Ascending aorta (tissue), 2 donors: ENCODE data around the gene ANKS4B. TPM values are rescaled to one million over a fixed set of nuclear protein-coding genes. Genes with fewer than 3 reads are reported as not detected.

Source experiments
- DNase-seq, 2 donors: peaks; one replicate each; pipeline ENCODE4 v3.0.0-alpha.2; 2019; ENCODE audit warnings: low spot score in 2 of 2
- H3K27ac ChIP-seq, 2 donors: fragments of 200-600 bp; sonication (generic); one replicate each; pipeline ENCODE4 v1.5.1; 2016 to 2017; ENCODE audit warnings: mild to moderate bottlenecking in 1 of 2
- H3K27me3 ChIP-seq: fragments of 200-600 bp; sonication (generic); one replicate; pipeline ENCODE4 v1.5.1; 2017
- H3K36me3 ChIP-seq, 2 donors: fragments of 200-600 bp; sonication (generic); one replicate each; pipeline ENCODE4 v1.5.1; 2016
- H3K4me1 ChIP-seq, 2 donors: fragments of 200-600 bp; sonication (generic); one replicate each; pipeline ENCODE4 v1.5.1; 2016 to 2017; ENCODE audit warnings: mild to moderate bottlenecking in 1 of 2
- H3K4me3 ChIP-seq, 2 donors: fragments of 200-600 bp; sonication (generic); one replicate each; pipeline ENCODE4 v1.5.1; 2016 to 2017; ENCODE audit warnings: mild to moderate bottlenecking in 1 of 2
- H3K9me3 ChIP-seq, 2 donors: fragments of 200-600 bp; sonication (generic); one replicate each; pipeline ENCODE4 v1.5.1; 2016
- CTCF ChIP-seq, 3 experiments: fragments of 200-600 bp in 2 of 3; fragments of 450-650 bp in 1 of 3; sonication (generic) in 2 of 3; IDR thresholded peaks; one replicate each; pipeline ENCODE4 v1.5.1; 2016 to 2019; ENCODE audit warnings: antibody characterized with exemption in 3 of 3, mild to moderate bottlenecking in 1 of 3, moderate library complexity in 1 of 3
- intact Hi-C: fragments of 100-400 bp; cut with DNase I; formaldehyde crosslinking; loops from one replicate; pipeline ENCODE4 v1.15.1; 2023
- total RNA-seq: library from RNA; depleted of rRNA; stranded (reverse); fragments of >200 nt; gene quantifications from one replicate; pipeline ENCODE4 v1.1.0, GENCODE V29; 2016

The ANKS4B gene
- total RNA-seq, 1 donor from 2014 or later = not detected

DNA sequence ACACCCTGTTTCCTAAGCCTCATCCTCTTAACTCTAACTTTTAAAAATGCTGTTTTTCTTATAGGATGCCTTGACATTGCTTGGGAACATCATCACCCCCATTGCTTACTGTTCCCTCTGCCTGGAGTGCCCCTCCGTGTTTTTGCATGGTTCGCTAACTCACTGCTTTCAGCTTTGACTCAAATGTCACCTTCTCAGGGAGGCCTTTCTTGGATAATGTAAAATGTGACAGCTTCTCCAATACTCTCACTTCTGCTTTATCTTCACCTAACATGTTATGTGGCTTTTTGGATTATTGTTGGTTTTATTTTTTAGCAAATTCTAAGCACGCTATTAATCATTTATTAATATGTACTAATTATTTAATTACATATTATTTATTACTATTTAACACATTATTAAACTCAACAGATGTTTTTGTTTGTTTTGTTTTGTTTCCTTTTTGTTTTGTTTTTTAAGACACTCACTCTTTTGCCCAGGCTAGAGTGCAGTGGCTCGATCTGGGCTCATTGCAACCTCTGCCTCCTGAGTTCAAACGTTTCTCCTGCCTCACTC, 40.8 kb downstream of the ANKS4B start:
- DNase-seq = peak in 1 of 2 donors; percentile 2
- H3K4me3 ChIP-seq = no peak overlapping the region
- no peaks in the 10 kb centered on the region for H3K36me3 ChIP-seq
- intact Hi-C loops = no loop called here
- no peak for TF ChIP-seq CTCF (IDR thresholded peaks at IDR 0.05)
- H3K27me3 ChIP-seq = no peaks in the 10 kb centered on the region
- H3K4me1 ChIP-seq = no peaks in the 10 kb centered on the region
- no peak overlapping the region for H3K27ac ChIP-seq
- no peaks in the 10 kb centered on the region for H3K9me3 ChIP-seq

- Histone ChIP-seq H3K27me3 (no peaks in the 10 kb centered on the region), H3K36me3 (no peaks in the 10 kb centered on the region), H3K4me1 (no peaks in the 10 kb centered on the region), H3K4me3 (no peak overlapping the region), H3K9me3 (no peaks in the 10 kb centered on the region), H3K27ac (no peak overlapping the region)
- DNase-seq = peak in 1 of 2 donors; percentile 43
- intact Hi-C loops = no loop called here
- no peak for TF ChIP-seq CTCF (IDR thresholded peaks at IDR 0.05)
Observed at GRCh38 chr16:21275529-21275928, 42.0 kb downstream of the ANKS4B start.

DNA sequence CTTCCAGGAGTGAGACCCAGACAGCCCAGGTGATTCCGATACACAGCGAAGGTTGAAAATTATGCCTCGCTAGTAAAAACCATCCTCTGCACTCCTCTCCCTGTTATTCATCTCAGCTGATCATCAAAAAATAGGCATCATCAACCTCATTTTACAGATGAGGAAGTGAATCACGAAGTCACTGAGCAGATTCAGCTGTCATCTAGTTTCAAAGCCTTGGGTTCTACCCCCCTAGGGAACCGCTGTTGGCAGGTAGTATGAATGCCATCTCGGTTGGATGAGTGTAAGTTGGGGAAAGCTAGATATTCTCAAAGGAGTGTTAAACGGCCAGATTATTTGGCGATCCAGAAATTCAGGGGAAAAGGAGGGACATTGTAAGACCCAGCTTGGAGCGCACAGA, 42.6 kb downstream of the ANKS4B start:
- no peaks in the 10 kb centered on the region for H3K27me3 ChIP-seq
- no peak overlapping the region for H3K4me3 ChIP-seq
- no peak overlapping the region for H3K27ac ChIP-seq
- intact Hi-C loops = no loop called here
- DNase-seq = peak in 1 of 2 donors; percentile 31
- no peaks in the 10 kb centered on the region for H3K36me3 ChIP-seq
- no peaks in the 10 kb centered on the region for H3K4me1 ChIP-seq
- H3K9me3 ChIP-seq = no peaks in the 10 kb centered on the region
- no peak for TF ChIP-seq CTCF (IDR thresholded peaks at IDR 0.05)

DNA sequence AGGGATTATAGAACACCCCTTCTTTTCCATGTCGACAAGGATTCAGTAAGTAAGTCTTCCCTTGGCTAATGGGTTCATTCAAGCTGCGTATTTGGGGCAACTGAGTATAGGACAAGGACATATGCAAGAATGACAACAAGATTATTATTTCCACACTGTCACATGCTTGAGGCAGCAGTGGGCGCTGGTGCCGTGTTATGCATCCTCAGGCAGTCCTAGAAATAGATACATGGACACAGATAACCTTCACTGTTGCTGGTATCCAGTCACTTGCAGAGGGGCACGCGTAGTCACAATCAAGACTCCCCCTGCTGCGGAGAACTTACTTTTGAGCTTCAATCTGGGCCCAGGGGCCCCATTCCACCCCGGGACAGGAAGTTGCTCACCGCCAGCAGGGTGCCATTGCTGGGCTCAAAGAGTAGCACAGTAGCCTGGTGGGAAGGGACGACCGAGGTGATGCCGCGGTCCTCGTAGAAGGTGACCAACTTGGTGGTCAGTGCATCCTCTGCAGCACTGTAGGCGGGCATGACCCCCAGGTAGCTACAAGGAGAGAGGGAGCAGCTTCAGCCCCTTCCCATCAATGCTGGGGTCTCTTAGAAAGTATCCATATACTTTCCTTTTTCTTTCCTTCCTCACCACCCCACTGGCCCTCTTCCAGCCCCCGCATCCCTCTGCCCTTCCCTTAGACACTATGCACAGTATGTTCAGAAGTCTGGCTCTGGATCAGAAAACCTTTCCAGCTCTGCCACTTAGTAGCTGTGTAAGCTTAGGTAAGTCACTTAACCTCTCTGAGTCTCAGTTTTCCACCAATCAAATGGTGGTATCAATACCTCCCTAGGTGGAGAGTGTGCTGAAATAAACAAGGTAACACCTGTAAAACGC, 43.8 kb downstream of the ANKS4B start:
- peak in 1 of 2 donors; percentile 38 for DNase-seq
- intact Hi-C loops = no loop called here
- no peak for TF ChIP-seq CTCF (IDR thresholded peaks at IDR 0.05)
- H3K27me3 ChIP-seq = no peaks in the 10 kb centered on the region
- peak overlapping the region; percentile 56 to 62 for H3K4me3 ChIP-seq
- H3K9me3 ChIP-seq = no peaks in the 10 kb centered on the region
- H3K4me1 ChIP-seq = no peaks in the 10 kb centered on the region
- no peak overlapping the region for H3K27ac ChIP-seq
- H3K36me3 ChIP-seq = no peaks in the 10 kb centered on the region

GRCh38 chr16:21277927-21278706, 44.6 kb downstream of the ANKS4B start, which contains the start of gene CRYM:
Gene CRYM (minus strand): TSS chr16:21278290. CDS start chr16:21278251, 39 bp downstream.
- no peaks in the 10 kb centered on the region for H3K27me3 ChIP-seq

More at GRCh38 chr16:21277927-21278706, 44.6 kb downstream of the ANKS4B start, which contains the start of gene CRYM:
- intact Hi-C loops = loop anchor here (1.0 kb wide), 2 partner anchors 90 to 120 kb away; partner anchors contain the start of gene LDAF1
- no peaks in the 10 kb centered on the region for H3K9me3 ChIP-seq
- H3K36me3 ChIP-seq = no peaks in the 10 kb centered on the region
- peak within 1 kb of the TSS; percentile 56 to 62 for H3K4me3 ChIP-seq
- DNase-seq = peak in 1 of 2 donors; percentile 70
- H3K4me1 ChIP-seq = no peaks in the 10 kb centered on the region
- TF ChIP-seq CTCF (IDR thresholded peaks at IDR 0.05) = peak; percentile 65 to 91 (median 85)
- peak within 1 kb of the TSS in 1 of 2 donors; percentile 24 for H3K27ac ChIP-seq
